Astrocyte (in vitro differentiated cells and primary cell): Measurements from ENCODE around the gene DNAAF5. TPM values are rescaled to one million over a fixed set of nuclear protein-coding genes. Genes with fewer than 3 reads are reported as not detected.

Experiments
- DNase-seq: peaks from one replicate; pipeline ENCODE4 v3.0.0-alpha.2; 2010; ENCODE audit warnings: low read depth
- FAIRE-seq: peaks from 2 replicates; lab custom pipeline; 2011; peaks lifted over from hg19 to GRCh38; lab: Jason Lieb, UNC
- H2AFZ ChIP-seq: 2 replicates; pipeline ENCODE4 v1.6.0; 2012; ENCODE audit warnings: low read depth, low read length, inconsistent platforms
- H3K27ac ChIP-seq: 2 replicates; pipeline ENCODE4 v1.5.1; 2011; ENCODE audit warnings: low read depth, low read length, inconsistent platforms
- H3K27me3 ChIP-seq: 2 replicates; pipeline ENCODE4 v1.6.0; 2011; ENCODE audit warnings: low read length, inconsistent platforms; ENCODE audit not compliant: insufficient read depth
- H3K36me3 ChIP-seq: 2 replicates; pipeline ENCODE4 v1.5.1; 2011; ENCODE audit warnings: low read length, inconsistent platforms; ENCODE audit not compliant: insufficient read depth
- H3K4me1 ChIP-seq: 2 replicates; pipeline ENCODE4 v1.5.1; 2011; ENCODE audit warnings: low read length, inconsistent platforms; ENCODE audit not compliant: insufficient read depth
- H3K4me2 ChIP-seq: 2 replicates; pipeline ENCODE4 v1.6.0; 2012; ENCODE audit warnings: low read length, inconsistent platforms
- H3K4me3 ChIP-seq: 2 replicates; pipeline ENCODE4 v1.5.1; 2011; ENCODE audit warnings: low read depth, mild to moderate bottlenecking, low read length, inconsistent platforms; ENCODE audit not compliant: insufficient read depth
- H3K79me2 ChIP-seq: 2 replicates; pipeline ENCODE4 v1.6.0; 2012; ENCODE audit warnings: mild to moderate bottlenecking, low read length, inconsistent platforms; ENCODE audit not compliant: insufficient read depth
- H3K9ac ChIP-seq: 2 replicates; pipeline ENCODE4 v1.6.0; 2012; ENCODE audit warnings: mild to moderate bottlenecking, low read length, inconsistent platforms
- H3K9me3 ChIP-seq: 2 replicates; pipeline ENCODE4 v1.5.1; 2012; ENCODE audit warnings: low read depth, mild to moderate bottlenecking, low read length, inconsistent platforms; ENCODE audit not compliant: insufficient read depth
- H4K20me1 ChIP-seq: 2 replicates; pipeline ENCODE4 v1.6.0; 2012; ENCODE audit warnings: low read length, inconsistent platforms; ENCODE audit not compliant: insufficient read depth
- H3K27ac Mint-ChIP-seq: one replicate; pipeline ENCODE4 v1.8.0; 2021; ENCODE audit warnings: mild to moderate bottlenecking, mixed read lengths; ENCODE audit not compliant: unreplicated experiment
- H3K27me3 Mint-ChIP-seq: one replicate; pipeline ENCODE4 v1.8.0; 2021; ENCODE audit warnings: low read depth, mixed read lengths; ENCODE audit not compliant: unreplicated experiment
- H3K36me3 Mint-ChIP-seq: one replicate; pipeline ENCODE4 v1.8.0; 2021; ENCODE audit warnings: low read depth, mixed read lengths; ENCODE audit not compliant: unreplicated experiment
- H3K4me1 Mint-ChIP-seq: one replicate; pipeline ENCODE4 v1.8.0; 2021; ENCODE audit warnings: low read depth, mixed read lengths; ENCODE audit not compliant: unreplicated experiment
- H3K4me3 Mint-ChIP-seq: one replicate; pipeline ENCODE4 v1.8.0; 2021; ENCODE audit warnings: mild to moderate bottlenecking, moderate library complexity, mixed read lengths; ENCODE audit not compliant: unreplicated experiment
- H3K9me3 Mint-ChIP-seq: one replicate; pipeline ENCODE4 v1.8.0; 2021; ENCODE audit warnings: mild to moderate bottlenecking, mixed read lengths; ENCODE audit not compliant: unreplicated experiment
- CTCF ChIP-seq: IDR thresholded peaks from 2 replicates; pipeline ENCODE4 v1.5.1; 2011; ENCODE audit warnings: low read depth, mild to moderate bottlenecking, inconsistent platforms, low read length, moderate library complexity; ENCODE audit not compliant: insufficient read depth
- EZH2 ChIP-seq: IDR thresholded peaks from 2 replicates; pipeline ENCODE4 v1.6.1; 2012; ENCODE audit warnings: mild to moderate bottlenecking, low read length, inconsistent platforms; ENCODE audit not compliant: insufficient read depth
- total RNA-seq: library from RNA; stranded (reverse); gene quantifications from 2 replicates; pipeline ENCODE4 v1.2.1, GENCODE V29; 2021

Gene DNAAF5
- total RNA-seq, 1 donor from 2014 or later, result 24.5 TPM

- DNase-seq, result no peak
- H3K27me3 Mint-ChIP-seq, result no peaks in the 10 kb centered on the region
- no peak for TF ChIP-seq CTCF
- no peak for TF ChIP-seq EZH2
- Histone ChIP-seq H4K20me1 (no peaks in the 10 kb centered on the region), H3K4me3 (no peak overlapping the region), H3K27me3 (no peaks in the 10 kb centered on the region), H3K36me3 (no peaks in the 10 kb centered on the region), H3K4me1 (peaks cover 7% of the 10 kb centered on the region), H3K79me2 (no peaks in the 10 kb centered on the region), H3K4me2 (no peak overlapping the region), H3K9ac (no peak overlapping the region), H2AFZ (no peak overlapping the region), H3K9me3 (no peaks in the 10 kb centered on the region), H3K27ac (no peak overlapping the region)
- no peak for FAIRE-seq
- H3K4me1 Mint-ChIP-seq, result peaks cover 15% of the 10 kb centered on the region
- H3K27ac Mint-ChIP-seq, result no peak overlapping the region
- peaks cover under 1% of the 10 kb centered on the region for H3K9me3 Mint-ChIP-seq
- peaks cover 13% of the 10 kb centered on the region for H3K36me3 Mint-ChIP-seq
- H3K4me3 Mint-ChIP-seq, result no peak overlapping the region
Observed at GRCh38 chr7:696812-697551, 29.5 kb upstream of the DNAAF5 start.

GRCh38 chr7:698515-699475 lies 27.7 kb upstream of the DNAAF5 start:
- FAIRE-seq, result no peak
- peaks cover 16% of the 10 kb centered on the region for H3K4me1 Mint-ChIP-seq

More at GRCh38 chr7:698515-699475, 27.7 kb upstream of the DNAAF5 start:
- H3K4me2 ChIP-seq, result no peak overlapping the region
- no peak overlapping the region for H3K4me3 ChIP-seq
- H3K9ac ChIP-seq, result no peak overlapping the region
- no peak for DNase-seq
- H3K27me3 ChIP-seq, result no peaks in the 10 kb centered on the region
- Mint-ChIP-seq H3K36me3 (peaks cover 8% of the 10 kb centered on the region), H3K27me3 (no peaks in the 10 kb centered on the region), H3K4me3 (no peak overlapping the region), H3K9me3 (peaks cover 8% of the 10 kb centered on the region), H3K27ac (no peak overlapping the region)
- no peaks in the 10 kb centered on the region for H3K79me2 ChIP-seq
- H3K4me1 ChIP-seq, result peaks cover 7% of the 10 kb centered on the region
- H4K20me1 ChIP-seq, result no peaks in the 10 kb centered on the region
- no peaks in the 10 kb centered on the region for H3K9me3 ChIP-seq
- no peak overlapping the region for H2AFZ ChIP-seq
- H3K27ac ChIP-seq, result no peak overlapping the region
- TF ChIP-seq CTCF, result no peak
- TF ChIP-seq EZH2, result no peak
- H3K36me3 ChIP-seq, result no peaks in the 10 kb centered on the region
